Small intestine (tissue), 7 donors: ENCODE data around the gene KIF7. TPM values are rescaled to one million over a fixed set of nuclear protein-coding genes. Genes with fewer than 3 reads are reported as not detected.
A peak's percentile ranks its signal among the peaks of the same experiment; 100 is the strongest.

Experiments used
- DNase-seq, 2 donors: peaks; one replicate each; pipeline versions ENCODE4 v3.0.0 to v3.0.0-alpha.2; 2013
- FAIRE-seq: peaks from 2 replicates; lab custom pipeline; 2012; peaks lifted over from hg19 to GRCh38; lab: Jason Lieb, UNC
- H3K27ac ChIP-seq, 3 donors: one replicate each; pipeline ENCODE4 v1.5.1; 2013; ENCODE audit warnings: low read length in 2 of 3, mild to moderate bottlenecking in 2 of 3, control low read depth in 1 of 3, inconsistent platforms in 1 of 3, low read depth in 1 of 3, moderate library complexity in 1 of 3
- H3K27me3 ChIP-seq, 3 donors: one replicate each; pipeline ENCODE4 v1.6.1; 2013; ENCODE audit warnings: low read length in 3 of 3, inconsistent platforms in 1 of 3; ENCODE audit not compliant: control insufficient read depth in 3 of 3, insufficient read depth in 3 of 3
- H3K36me3 ChIP-seq, 3 donors: one replicate each; pipeline ENCODE4 v1.6.1; 2013; ENCODE audit warnings: low read length in 3 of 3, inconsistent platforms in 1 of 3, low read depth in 1 of 3, mild to moderate bottlenecking in 1 of 3, moderate library complexity in 1 of 3; ENCODE audit not compliant: control insufficient read depth in 3 of 3, insufficient read depth in 2 of 3
- H3K4me1 ChIP-seq, 3 donors: one replicate each; pipeline ENCODE4 v1.6.1; 2013; ENCODE audit warnings: low read length in 2 of 3, inconsistent platforms in 1 of 3, low read depth in 1 of 3, mild to moderate bottlenecking in 1 of 3, moderate library complexity in 1 of 3; ENCODE audit not compliant: control insufficient read depth in 3 of 3, insufficient read depth in 2 of 3
- H3K4me3 ChIP-seq, 3 donors: one replicate each; pipeline ENCODE4 v1.5.1; 2013; ENCODE audit warnings: low read length in 3 of 3, control low read depth in 1 of 3, inconsistent platforms in 1 of 3, low read depth in 1 of 3, mild to moderate bottlenecking in 1 of 3, moderate library complexity in 1 of 3
- H3K9me3 ChIP-seq, 2 donors: one replicate each; pipeline ENCODE4 v1.6.1; 2013; ENCODE audit warnings: low read depth in 1 of 2, low read length in 1 of 2; ENCODE audit not compliant: control insufficient read depth in 2 of 2, insufficient read depth in 1 of 2
- WGBS, 3 donors: extraction: QIAGEN DNeasy Blood & Tissue Kit; methylation state at CpG; one replicate each; pipeline ENCODE4 v1.1.7; 2013; 5-methylcytosine and 5-hydroxymethylcytosine counted together
- polyA plus RNA-seq, 4 donors: library from polyadenylated mRNA; stranded (reverse) in 3 of 4; unstranded in 1 of 4; fragments of 200-250 nt in 3 of 4; fragments of 120-200 nt in 1 of 4; gene quantifications; one replicate each; pipeline versions ENCODE4 v1.2.1 to v1.2.3, GENCODE V29; 2013
- donor health status: healthy with polysubstance abuse.
- donor health status: control.
- donor health status: control.
- donor health status: Bipolar disorder and iron deficiency.
- donor health status: healthy.

The KIF7 gene
- polyA plus RNA-seq, 4 donors = 0.27 to 2.1 (median 1.9) TPM; not detected in 1

DNA sequence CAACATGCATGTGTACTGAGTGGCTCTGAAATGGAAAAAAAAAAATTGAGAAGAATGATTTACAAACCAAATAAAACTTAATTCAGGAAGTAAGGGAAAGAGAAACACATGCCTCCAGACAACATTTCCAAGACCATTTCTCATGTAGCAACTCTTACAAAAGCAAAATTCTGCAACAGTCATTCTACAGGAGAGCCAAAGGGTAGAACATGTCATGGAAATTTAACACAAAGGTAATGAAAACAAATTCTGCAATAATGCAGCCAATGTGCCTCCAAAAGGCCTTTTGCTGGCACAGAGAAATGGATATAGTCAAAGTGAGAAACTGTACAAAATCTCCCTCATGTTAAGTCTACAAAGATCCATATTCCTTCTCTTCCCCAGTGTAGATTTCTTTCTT is 31.3 kb upstream of the KIF7 start:
- FAIRE-seq (no peak), DNase-seq (no peak)
- Histone ChIP-seq H3K4me1 (peaks cover 0 to 3% (median 0%) of the 10 kb centered on the region in 3 donors), H3K36me3 (peaks cover 0 to 12% (median 9%) of the 10 kb centered on the region in 3 donors), H3K4me3 (no peak overlapping the region), H3K27ac (no peak overlapping the region), H3K27me3 (no peaks in the 10 kb centered on the region), H3K9me3 (no peaks in the 10 kb centered on the region)

DNA sequence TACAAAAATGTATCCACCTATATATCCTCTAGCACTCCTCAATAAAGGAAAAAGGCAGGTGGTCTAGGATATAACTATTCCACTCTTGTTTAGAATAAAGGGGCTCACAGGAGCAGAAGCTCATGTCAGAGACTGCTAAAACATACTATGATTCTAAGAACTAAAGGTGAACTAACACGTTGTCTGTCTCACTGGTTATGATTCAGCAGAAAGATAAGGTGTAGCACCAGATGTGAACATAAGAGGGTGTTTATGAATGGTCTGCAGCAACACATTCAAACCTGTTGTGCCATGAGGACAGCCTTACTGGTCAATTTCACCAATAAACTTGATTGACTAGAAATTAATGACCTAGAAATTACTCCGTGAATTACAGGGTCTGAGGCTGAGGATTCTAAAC is 30.7 kb upstream of the KIF7 start:
- DNase-seq (no peak), FAIRE-seq (no peak)
- Histone ChIP-seq H3K4me1 (peaks cover 0 to 3% (median 3%) of the 10 kb centered on the region in 3 donors), H3K27me3 (no peaks in the 10 kb centered on the region), H3K27ac (no peak overlapping the region), H3K4me3 (no peak overlapping the region), H3K36me3 (peaks cover 0 to 12% (median 9%) of the 10 kb centered on the region in 3 donors), H3K9me3 (no peaks in the 10 kb centered on the region)
- WGBS, 3 donors = 63 to 73% (median 67%) methylated on average over 2 of the region's 2 CpGs

GRCh38 chr15:89681146-89681545 is 25.9 kb upstream of the KIF7 start:
- Histone ChIP-seq H3K36me3 (peaks cover 0 to 12% (median 9%) of the 10 kb centered on the region in 3 donors), H3K4me3 (no peak overlapping the region), H3K27me3 (no peaks in the 10 kb centered on the region), H3K27ac (peak overlapping the region in 2 of 3 donors; percentile 69 to 71), H3K4me1 (peaks cover 0 to 12% (median 4%) of the 10 kb centered on the region in 3 donors), H3K9me3 (no peaks in the 10 kb centered on the region)
- FAIRE-seq (no peak), DNase-seq (no peak)
- WGBS, 3 donors = 81 to 93% (median 89%) methylated on average over 2 of the region's 2 CpGs

- DNase-seq = peak; percentile 73 to 99
- Histone ChIP-seq H3K27ac (peak overlapping the region; percentile 69 to 71 (median 71)), H3K27me3 (no peaks in the 10 kb centered on the region), H3K4me3 (no peak overlapping the region), H3K4me1 (peaks cover 0 to 12% (median 4%) of the 10 kb centered on the region in 3 donors), H3K36me3 (peaks cover 0 to 9% (median 8%) of the 10 kb centered on the region in 3 donors), H3K9me3 (no peaks in the 10 kb centered on the region)
- 8 to 44% (median 31%) methylated on average over 5 of the region's 5 CpGs for WGBS, 3 donors
- FAIRE-seq = peak; percentile 55
Observed at GRCh38 chr15:89680282-89680873, 25.1 kb upstream of the KIF7 start.

DNA sequence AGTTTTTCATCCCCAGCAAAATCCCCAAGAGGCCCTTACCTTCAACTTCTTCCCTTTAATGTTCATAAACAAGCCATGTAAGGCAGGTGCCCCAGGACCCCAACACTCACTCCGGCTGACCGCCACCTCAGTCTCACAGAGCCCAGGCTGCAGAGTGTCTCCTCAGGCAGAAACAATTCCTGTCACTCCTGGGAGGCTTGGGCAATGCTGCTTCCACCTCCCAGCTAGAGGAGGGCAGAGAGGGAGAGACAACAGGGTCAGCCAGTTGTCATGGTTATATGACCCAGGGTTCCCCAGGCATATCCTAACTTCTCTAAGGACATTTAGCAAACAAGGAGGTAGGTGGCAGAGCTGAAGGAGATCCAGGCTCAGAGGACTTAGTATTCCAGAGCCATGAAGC is 23.9 kb upstream of the KIF7 start, which contains the start of gene PLIN1:
Gene PLIN1, minus strand, starts transcription at position 156 of the 400 bp plus-strand sequence. CDS start 1,878 bp downstream, outside the sequence.
- Histone ChIP-seq H3K4me3 (no peak within 1 kb of the TSS), H3K4me1 (peaks cover 0 to 12% (median 4%) of the 10 kb centered on the region in 3 donors), H3K27me3 (no peaks in the 10 kb centered on the region), H3K9me3 (no peaks in the 10 kb centered on the region), H3K36me3 (peaks cover 0 to 9% (median 6%) of the 10 kb centered on the region in 3 donors), H3K27ac (peak within 1 kb of the TSS; percentile 71)
- FAIRE-seq (no peak), DNase-seq (no peak)
- 89 to 100% (median 92%) methylated on average over 2 of the region's 2 CpGs for WGBS, 3 donors

DNA sequence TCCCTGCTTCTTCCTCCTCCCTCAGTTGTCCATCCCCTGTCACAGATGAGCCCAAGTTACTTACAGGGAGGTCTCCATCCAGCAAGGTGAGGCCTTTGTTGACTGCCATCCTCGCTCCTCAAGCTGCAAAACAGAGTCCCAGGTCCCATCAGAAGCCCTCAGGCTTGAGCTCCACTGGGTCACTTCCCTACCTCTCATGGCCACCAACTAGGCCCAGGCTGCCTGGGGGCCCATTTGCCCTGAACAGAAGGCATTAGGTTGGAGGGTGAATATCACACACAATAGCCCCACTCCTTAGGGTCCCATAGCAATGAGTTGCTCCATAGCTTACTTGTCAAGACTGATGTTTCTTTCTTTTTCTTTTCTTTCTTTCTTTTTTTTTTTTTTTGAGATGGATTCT is 22.1 kb upstream of the KIF7 start:
- no peak for FAIRE-seq
- 82 to 96% (median 88%) methylated on average over 1 of the region's 1 CpG for WGBS, 3 donors

GRCh38 chr15:89675606-89676005 is 20.3 kb upstream of the KIF7 start:
- peaks cover 0 to 11% (median 3%) of the 10 kb centered on the region in 3 donors for H3K4me1 ChIP-seq
- no peaks in the 10 kb centered on the region for H3K9me3 ChIP-seq
- DNase-seq (no peak), FAIRE-seq (no peak)
- 76 to 85% (median 76%) methylated on average over 6 of the region's 6 CpGs for WGBS, 3 donors
- H3K4me3 ChIP-seq = no peak overlapping the region
- no peaks in the 10 kb centered on the region for H3K27me3 ChIP-seq
- H3K27ac ChIP-seq = no peak overlapping the region
- no peaks in the 10 kb centered on the region for H3K36me3 ChIP-seq

More for the DNA sequence above, 22.1 kb upstream of the KIF7 start:
- H3K27me3 ChIP-seq = no peaks in the 10 kb centered on the region
- no peaks in the 10 kb centered on the region for H3K9me3 ChIP-seq
- no peak overlapping the region for H3K27ac ChIP-seq
- no peaks in the 10 kb centered on the region for H3K36me3 ChIP-seq
- H3K4me3 ChIP-seq = no peak overlapping the region
- DNase-seq = no peak
- peaks cover 0 to 12% (median 4%) of the 10 kb centered on the region in 3 donors for H3K4me1 ChIP-seq

DNA sequence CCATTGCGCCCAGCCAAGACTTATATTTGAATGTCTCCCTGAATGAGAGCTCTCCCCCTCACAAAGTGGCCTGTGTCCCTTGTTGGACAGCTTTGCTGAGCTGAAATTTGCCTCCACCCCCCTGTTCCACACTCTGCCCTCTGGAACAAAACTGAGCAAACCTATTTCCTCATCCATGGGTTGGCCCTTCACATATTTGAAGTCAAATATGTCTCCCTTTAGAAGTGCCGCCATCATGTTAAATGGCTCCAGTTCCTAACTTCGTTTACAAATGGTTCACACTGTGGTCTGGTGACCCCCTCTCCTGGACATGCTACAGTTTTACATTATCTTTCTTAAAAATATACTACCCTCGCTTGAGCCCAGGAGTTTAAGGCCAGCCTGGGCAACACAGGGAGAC is 19.3 kb upstream of the KIF7 start:
- Histone ChIP-seq H3K4me3 (no peak overlapping the region), H3K4me1 (peaks cover 0 to 3% (median 3%) of the 10 kb centered on the region in 3 donors), H3K36me3 (no peaks in the 10 kb centered on the region), H3K9me3 (no peaks in the 10 kb centered on the region), H3K27me3 (no peaks in the 10 kb centered on the region), H3K27ac (no peak overlapping the region)
- WGBS, 3 donors = 82 to 87% (median 85%) methylated on average over 4 of the region's 4 CpGs
- FAIRE-seq = no peak
- DNase-seq = no peak
